H54 (cell line): Measurements from ENCODE around the gene MOGAT3.

Experiments
- DNase-seq: peaks from one replicate; pipeline ENCODE4 v3.0.0; 2011; ENCODE audit warnings: low spot score, mixed read lengths; ENCODE audit not compliant: insufficient read length
- FAIRE-seq: peaks from 3 replicates; lab custom pipeline; 2011; peaks lifted over from hg19 to GRCh38; lab: Jason Lieb, UNC
- POLR2A ChIP-seq: IDR thresholded peaks from 2 replicates; pipeline ENCODE4 v1.6.1; 2011; ENCODE audit warnings: low read depth, mild to moderate bottlenecking, low read length

Gene MOGAT3

GRCh38 chr7:101161692-101162471, 39.0 kb downstream of the MOGAT3 start:
- DNase-seq (no peak), FAIRE-seq (no peak)
- TF ChIP-seq POLR2A = no peak

DNA sequence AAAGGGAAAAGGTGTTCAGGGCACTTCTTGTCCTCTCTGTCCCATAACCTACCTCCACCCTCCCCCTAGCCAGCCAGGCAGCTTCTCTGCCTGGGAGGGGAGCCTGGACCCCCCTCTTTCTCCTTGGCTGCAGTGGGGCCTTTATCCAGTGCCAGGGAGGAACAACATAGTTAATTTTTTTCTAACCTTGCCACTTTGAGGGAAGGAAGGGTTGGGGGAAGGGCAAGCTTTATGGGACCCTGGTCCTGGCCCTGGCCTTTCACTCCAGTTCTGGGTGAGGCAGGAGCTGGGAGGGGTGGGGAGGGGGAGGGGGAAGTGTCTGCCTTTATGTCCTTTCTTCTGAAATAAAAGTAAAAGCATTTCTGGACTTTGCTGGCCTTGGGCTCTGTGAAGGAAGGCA, 39.9 kb downstream of the MOGAT3 start:
- DNase-seq (no peak), FAIRE-seq (no peak)
- TF ChIP-seq POLR2A = no peak

DNA sequence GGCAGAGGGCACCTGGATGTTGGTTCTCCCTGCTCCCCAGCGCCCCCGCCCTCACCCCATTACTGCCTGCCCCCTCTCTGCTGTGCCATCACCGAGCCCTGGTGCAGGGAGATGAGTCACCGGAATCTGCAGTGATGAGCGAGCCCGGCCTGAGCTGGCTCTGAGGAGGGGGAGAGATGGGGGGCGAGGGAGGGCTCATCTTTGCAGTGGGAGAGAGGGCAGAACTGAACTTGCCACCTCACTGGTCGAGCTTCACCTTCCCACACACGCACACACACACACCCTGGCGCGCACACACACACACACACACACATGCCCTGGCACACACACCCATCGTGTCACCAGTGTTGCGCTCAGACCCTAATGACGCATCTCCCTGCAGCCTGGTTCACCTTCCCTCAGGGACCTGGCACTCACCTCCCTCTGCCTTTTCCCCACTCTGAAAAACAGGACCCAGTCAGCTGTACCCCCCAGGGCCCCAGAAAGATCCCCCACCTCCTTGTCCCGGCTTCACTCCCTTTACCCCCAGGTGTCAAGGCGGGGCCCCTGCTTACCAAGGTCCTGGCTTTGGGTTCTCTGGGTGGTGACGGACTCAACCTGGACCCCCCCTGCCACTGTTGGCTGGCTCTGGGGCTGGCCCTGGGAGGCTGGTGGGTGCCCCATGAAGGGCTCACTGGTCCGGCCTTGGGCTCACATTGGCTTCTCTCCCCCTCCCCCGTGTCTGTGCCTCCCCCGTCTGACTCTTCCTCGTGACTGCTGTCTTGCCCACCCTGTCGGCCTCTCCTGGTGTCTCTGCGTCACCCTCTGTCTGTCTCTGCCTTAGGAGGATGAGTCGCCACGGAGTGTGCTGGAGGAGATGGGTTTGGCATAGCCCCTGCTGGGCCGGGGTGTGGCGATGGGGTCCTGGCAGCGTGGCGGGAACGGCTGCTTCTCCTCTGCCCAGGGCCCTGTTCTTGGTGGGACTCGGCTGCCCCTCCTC, 40.9 kb downstream of the MOGAT3 start:
- no peak for TF ChIP-seq POLR2A
- peak; percentile 89 for DNase-seq
- no peak for FAIRE-seq

DNA sequence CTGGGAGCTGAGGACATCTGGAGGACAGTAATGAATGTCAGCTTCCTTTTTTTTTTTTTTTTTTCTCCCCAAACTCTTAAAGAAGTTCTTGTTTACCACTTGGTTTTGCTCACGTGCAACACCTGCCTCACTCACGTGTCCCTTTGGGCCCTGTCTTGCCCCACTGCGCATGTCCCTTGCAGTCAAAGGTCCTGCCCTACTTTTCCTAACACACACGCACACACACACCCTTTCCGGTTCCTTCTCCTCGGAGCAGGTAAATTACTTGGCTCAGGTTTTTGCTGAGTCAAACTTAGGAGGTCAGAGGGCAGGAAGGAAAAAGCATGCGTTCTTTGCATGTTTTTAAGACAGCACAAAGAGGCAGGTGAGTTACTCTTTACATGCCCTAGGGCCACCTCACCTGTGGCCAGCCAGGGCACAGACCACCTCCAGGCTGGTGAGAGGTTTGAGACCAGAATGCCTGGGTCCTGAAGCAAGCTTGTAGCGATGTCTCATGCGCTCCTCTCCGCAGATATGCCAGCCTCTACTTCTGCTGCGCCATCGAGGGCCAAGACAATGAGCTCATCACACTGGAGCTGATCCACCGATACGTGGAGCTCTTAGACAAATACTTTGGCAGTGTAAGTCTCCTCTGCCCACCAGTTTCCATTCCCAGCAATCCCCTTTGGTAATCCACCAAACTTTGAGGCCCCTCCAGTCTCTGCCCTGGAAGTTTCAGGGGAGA, 43.8 kb downstream of the MOGAT3 start:
- no peak for FAIRE-seq
- no peak for DNase-seq
- no peak for TF ChIP-seq POLR2A

- FAIRE-seq = no peak
- no peak for TF ChIP-seq POLR2A
- DNase-seq = no peak
Observed at GRCh38 chr7:101156277-101156676, 44.6 kb downstream of the MOGAT3 start.

DNA sequence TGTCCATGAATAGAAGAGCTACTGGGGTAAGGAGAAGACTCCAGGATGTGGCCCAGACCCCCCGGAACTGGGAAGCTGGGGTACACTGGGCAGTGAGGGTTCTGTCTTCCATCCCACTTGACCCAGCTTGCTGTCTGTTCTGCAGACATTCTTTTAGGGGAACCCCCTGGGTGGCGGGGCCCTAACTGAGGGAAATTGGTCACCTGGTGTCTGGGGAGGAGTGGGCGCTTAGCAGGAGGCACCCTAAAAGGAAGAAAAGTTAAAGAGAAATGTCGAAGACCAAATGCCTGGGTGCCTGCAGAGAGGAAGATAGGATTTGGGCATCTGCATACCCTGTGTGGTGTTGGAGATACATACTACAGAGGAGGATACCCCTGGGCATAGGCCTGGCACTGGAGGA, 45.5 kb downstream of the MOGAT3 start:
- DNase-seq (no peak), FAIRE-seq (no peak)
- no peak for TF ChIP-seq POLR2A

DNA sequence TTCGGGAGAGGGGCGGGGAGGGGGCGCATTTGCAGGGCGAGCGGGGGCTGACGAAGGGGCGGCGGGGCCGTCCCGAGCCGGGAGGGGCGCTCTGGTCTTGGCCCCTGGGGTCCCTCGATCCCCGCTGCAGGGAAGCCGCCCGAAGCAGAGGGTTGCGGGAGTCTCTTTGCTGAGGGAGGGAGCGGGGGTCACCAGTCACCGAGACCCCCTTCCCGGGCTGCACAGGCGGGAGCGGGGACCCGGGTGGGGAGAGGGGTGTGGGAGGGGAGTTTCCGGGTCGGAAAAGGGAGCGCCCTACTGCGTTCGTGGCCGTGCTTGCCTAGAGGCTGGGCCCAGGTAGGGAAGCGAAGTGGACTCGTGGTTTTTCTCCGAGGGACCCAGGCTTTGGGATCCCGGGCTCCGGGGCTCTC, 46.1 kb downstream of the MOGAT3 start:
- no peak for DNase-seq
- no peak for FAIRE-seq
- TF ChIP-seq POLR2A = no peak

- DNase-seq = peak; percentile 93
- no peak for FAIRE-seq
- peak; percentile 68 for TF ChIP-seq POLR2A
Observed at GRCh38 chr7:101153969-101154692, 46.7 kb downstream of the MOGAT3 start, which contains the start of gene AP1S1. Gene AP1S1, plus strand, starts transcription at chr7:101154476. Its CDS starts 39 bp downstream, at chr7:101154515.

DNA sequence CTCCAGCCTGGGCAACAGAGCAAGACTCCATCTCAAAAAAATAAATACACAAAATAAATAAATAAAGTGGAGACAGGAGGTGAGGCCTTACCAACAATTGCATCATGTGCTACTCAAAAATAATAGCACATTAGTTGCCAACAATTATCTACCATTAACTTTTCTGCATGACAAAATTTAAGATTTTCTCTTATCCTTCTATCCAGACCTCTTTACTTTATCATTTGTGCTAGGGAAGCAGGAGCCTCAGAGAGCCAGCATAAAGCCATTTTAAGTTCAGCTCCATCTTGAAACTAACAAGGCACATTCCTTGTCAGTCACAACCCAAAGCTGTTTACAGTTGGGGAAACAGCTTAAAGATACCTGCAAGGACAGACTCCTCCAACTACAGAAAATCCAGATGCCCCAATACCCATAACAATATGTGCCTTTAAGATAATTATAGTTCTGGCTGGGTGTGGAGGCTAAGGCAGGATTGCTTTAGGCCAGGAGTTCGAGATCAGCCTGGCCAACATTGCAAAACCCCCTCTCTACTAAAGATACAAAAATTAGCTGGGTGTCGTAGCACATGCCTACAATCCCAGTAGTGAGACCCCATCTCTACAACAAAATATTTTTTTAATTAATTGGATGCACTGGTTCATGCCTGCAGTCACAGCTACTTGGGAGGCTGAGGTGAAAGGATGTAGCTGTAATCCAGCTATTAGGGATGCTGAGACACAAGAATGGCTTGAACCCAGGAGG, 48.8 kb downstream of the MOGAT3 start:
- TF ChIP-seq POLR2A = no peak
- no peak for DNase-seq
- no peak for FAIRE-seq
